HG03097 (cell line): ENCODE data around the gene TLE4.
"Not testable (repeated sequence)": the region's sequence is repeated elsewhere in the genome, so short reads cannot be mapped to it uniquely, and the experiment has no call there.

Experiments used
- ATAC-seq: cut with Tn5 transposase; IDR thresholded peaks from one replicate; pipeline ENCODE4 v1.9.1; 2021; ENCODE audit not compliant: unreplicated experiment, low FRiP score

The TLE4 gene

DNA sequence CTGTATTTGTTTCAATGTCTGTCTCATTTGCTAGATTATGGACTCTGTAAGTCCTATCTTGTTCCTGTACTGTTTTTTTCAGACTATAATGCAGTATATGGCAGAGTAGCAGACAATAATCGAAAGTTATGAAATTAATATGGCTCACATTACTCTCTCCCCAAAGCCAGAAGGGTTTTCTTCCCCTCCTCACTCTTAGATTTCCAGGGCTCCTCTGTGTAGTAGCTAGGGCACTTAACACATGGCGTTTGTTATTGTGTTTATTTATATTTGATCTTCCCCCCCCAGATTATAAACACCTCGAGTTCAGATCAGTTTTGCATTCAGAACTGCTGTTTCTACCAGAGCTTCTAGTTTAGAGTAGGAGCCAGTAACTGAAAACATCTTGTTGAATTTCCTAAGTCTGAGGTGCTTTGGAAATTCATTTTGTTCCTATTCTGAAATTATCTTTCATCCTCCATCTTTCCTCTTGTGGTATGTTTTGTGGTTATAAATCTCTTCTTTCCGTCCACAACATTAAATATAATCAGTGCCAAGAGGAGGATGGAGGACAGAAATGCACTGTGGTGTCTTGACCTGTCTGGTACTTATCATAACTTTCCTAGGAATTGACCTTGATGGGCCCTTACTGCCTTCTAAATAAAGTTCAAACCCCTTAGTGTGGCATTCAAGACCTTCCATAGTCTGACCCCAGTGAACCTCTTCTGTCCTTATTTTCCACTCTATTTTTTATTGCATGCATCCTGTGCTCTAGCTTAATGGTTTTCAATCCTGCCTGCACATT, 27.0 kb downstream of the TLE4 start:
- no peak for ATAC-seq

- ATAC-seq = no peak
Measured at GRCh38 chr9:79600466-79600865, 28.7 kb downstream of the TLE4 start.

DNA sequence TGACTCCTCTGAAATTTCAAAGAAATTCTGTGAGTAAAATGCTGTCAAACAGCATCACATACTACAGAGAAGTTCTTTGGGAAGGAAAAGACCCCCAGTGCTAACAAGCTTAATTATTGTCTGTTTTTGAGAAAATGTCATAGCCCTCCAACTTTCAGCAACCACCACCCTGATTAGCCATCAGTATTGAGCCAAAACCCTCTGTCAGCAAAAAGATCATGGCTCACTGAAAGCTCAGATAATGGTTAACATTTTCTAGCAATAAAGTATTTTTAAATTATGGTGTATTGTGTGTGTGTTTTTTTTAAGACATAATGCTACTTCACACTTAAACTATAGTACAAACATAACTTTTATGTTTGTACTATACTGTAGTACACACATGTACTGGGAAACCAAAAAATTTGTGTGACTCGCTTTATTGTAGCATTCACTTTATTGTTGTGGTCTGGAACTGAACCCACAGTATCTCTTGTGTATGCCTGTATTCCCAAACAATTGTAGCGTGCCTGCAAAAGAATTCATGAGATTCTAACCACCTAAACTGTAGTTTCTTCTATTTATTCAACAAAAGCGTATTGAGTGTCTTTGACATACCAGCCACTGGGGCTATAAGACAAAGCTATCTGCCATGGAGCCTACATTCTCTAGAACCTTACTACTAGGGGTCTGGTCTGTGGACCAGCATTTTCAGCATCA, 31.6 kb downstream of the TLE4 start:
- no peak for ATAC-seq

- no peak for ATAC-seq
Measured at GRCh38 chr9:79604149-79604548, 32.4 kb downstream of the TLE4 start.

GRCh38 chr9:79604921-79605562, 33.3 kb downstream of the TLE4 start:
- ATAC-seq = no peak

GRCh38 chr9:79606529-79606928, 34.8 kb downstream of the TLE4 start:
- ATAC-seq = not testable (repeated sequence)

GRCh38 chr9:79609468-79610018, 37.8 kb downstream of the TLE4 start:
- ATAC-seq = no peak

GRCh38 chr9:79610019-79610631, 38.4 kb downstream of the TLE4 start:
- no peak for ATAC-seq

GRCh38 chr9:79610791-79611614, 39.2 kb downstream of the TLE4 start:
- ATAC-seq = peak; percentile 67

- no peak for ATAC-seq
Measured at GRCh38 chr9:79613145-79613544, 41.4 kb downstream of the TLE4 start.

DNA sequence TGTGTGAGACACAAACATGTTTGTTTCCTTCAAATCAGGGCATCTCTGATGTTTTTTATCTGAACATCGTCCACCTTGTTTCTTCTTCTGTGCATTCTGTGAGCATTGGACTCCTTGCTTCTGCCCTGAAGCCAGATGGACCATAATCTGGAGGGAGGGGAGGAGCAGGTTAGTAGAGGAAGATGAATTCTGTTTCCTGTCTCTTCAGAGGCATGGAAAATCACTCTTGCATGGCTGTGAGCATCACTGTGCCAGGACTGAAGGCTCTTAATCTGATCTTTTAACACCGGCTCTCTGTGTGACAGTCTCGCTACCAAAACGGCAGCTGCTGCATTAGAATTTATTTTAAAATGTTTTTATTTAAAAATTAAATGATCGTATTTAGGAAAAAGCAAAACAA, 43.3 kb downstream of the TLE4 start:
- no peak for ATAC-seq

DNA sequence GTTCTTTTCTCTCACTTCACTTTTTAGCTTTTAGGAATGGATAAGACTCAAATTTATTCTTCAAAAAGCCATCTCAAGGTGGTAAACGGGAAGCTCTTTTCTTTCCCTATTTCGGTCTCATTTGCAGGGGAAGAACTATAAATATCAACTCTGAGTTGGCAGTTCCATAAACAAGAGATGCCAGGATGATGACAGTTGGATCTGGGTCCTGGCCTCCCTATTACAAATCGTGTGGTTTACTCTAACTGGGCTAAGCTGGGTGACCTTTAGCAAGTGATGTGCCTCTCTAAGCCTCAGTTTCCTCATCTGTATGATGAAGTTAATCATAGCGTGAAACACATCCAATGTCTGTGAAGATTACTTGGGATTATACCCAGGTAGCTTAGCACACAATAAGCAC, 44.2 kb downstream of the TLE4 start:
- no peak for ATAC-seq

DNA sequence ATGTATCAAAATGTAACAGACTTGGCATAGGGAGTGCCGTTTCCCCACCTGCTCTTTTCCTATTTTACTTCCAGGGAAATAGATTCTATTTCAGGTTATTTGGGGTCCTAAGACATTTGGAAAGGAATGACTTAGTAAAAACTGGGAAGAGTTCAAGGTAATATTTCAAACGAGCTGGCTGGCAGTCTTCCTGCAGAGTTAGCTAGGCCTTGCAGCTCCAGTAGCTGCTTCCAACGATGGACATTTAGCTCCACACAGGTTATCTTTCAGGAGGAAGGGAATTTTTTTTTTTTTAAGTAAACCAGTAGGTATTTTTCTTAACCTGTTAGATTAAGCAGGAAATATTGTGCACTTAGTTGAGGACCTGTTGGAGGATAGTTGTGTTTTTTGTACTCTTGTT, 45.2 kb downstream of the TLE4 start:
- no peak for ATAC-seq

GRCh38 chr9:79617395-79617794, 45.6 kb downstream of the TLE4 start:
- ATAC-seq = no peak

DNA sequence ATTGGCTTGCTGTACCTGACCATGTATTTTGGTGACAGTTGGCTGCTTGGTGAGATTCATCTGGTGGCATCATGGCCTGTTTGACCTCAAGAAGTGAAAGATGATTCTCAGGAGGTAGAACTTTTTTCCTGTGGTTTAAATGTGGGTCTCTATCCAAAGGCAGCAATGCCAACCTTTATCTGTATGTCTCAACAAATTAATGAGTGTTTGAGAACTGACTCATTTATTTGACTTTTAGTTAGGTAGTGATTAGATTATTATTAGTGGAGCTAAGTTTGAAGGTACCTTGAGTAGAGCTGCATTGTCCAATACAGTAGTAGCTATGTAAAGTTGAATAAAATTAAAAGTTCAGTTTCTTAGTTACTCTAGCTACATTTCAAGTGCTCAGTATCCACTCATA, 48.2 kb downstream of the TLE4 start:
- no peak for ATAC-seq

- no peak for ATAC-seq
Measured at GRCh38 chr9:79621916-79622575, 50.3 kb downstream of the TLE4 start.

- ATAC-seq = peak; percentile 96
Measured at GRCh38 chr9:79623799-79624721, 52.3 kb downstream of the TLE4 start.

DNA sequence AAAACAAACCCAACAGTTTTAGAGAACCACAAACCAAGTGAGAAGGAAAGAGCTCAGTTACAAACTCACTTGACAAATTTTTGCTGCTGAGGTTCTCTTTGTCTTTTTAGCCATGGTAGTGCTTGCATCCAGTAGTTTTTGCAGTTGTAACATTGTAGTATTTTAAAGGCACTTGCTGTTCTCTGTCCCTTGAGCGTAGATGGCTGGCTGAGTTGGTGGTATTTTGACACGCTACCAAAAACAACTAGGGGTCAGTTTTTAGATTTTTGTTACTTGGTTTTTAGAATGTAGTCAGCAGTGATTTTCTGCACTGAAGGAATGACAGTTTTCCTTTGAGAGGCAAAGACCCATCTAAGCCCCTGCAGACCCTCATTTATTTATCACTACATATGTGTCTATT, 58.0 kb downstream of the TLE4 start:
- no peak for ATAC-seq
